ENCODE measurements around the gene KIAA0513.

DNA sequence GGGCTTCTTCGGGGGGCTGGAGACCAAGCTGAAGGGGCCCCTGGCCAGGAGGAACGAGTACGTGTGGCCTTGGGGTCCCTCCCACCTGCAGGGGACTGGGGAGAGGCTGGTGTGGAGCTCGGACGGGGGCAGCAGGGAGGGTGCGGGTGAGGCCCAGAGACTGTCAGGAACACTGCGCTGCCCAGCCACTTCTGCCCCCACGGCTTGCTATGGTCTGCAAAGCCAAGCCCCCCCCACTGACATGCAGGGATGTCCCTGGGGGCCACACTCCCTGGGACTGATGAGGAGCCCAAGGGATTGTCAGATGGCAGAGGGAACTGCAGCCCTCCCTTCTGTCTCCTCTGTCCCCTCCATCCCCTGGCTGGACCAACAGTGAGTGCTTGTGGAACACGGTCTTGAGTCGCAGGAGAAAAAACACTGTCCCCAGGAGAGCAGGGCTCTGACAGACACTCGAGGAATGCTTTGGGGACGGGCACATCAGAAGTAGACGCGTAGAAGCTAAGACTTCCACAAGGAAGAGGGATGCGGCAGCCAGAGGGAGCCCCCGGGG is 50.1 kb downstream of the KIAA0513 start:
- no peak for TF ChIP-seq CTCF (IDR thresholded peaks at IDR 0.05; ENCODE audit: low read depth, low read length)
- TF ChIP-seq POLR2A (IDR thresholded peaks at IDR 0.05; ENCODE audit: extremely low read depth, insufficient read length), result no peak
- no peak for TF ChIP-seq MYC (IDR thresholded peaks at IDR 0.05; ENCODE audit: low read depth, low read length)
